ENCODE measurements around the gene ADRA2B.

DNA sequence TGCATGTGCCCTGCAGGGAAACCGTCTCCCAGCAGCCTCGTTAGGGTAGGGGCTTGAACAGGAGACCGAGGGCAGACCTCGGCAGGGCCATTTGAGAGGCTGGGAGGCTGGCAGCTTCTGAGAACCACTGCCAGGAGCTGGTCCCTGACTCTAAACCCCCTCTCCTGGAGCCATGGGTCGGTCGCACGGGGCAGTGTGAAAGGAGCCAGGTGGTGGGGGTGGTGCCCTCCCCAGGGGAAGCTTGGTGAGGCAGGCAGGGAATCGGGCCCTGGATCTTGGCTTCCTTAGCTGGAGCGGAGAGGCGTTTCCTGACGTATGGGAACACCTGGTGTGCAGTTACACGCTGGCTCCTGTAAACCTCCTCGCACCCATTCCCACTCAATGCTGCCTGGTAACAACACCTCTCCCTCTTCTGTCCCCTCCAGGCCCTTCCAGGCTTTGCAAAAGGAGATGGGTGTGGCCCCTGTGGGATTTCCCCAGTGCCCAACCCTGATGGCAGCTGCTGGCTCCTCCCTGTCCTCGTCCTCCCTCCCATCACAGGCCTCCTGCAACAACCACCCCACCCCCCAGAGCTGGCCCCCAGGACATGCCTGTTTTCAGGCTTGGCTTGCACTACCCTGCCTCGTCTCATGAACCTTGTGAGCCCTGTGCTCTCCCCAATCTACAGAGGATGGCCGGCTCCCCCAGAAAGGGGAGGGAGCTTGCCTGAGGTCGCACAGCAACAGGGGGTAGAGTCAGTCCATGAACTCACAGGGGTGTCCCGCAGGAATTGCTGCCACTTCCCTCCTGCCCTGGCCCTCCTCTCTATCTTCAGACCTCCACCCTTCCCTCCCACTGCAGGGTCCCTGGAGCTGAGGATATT lies 24.4 kb downstream of the ADRA2B start:
- TF ChIP-seq, protein P1, sequence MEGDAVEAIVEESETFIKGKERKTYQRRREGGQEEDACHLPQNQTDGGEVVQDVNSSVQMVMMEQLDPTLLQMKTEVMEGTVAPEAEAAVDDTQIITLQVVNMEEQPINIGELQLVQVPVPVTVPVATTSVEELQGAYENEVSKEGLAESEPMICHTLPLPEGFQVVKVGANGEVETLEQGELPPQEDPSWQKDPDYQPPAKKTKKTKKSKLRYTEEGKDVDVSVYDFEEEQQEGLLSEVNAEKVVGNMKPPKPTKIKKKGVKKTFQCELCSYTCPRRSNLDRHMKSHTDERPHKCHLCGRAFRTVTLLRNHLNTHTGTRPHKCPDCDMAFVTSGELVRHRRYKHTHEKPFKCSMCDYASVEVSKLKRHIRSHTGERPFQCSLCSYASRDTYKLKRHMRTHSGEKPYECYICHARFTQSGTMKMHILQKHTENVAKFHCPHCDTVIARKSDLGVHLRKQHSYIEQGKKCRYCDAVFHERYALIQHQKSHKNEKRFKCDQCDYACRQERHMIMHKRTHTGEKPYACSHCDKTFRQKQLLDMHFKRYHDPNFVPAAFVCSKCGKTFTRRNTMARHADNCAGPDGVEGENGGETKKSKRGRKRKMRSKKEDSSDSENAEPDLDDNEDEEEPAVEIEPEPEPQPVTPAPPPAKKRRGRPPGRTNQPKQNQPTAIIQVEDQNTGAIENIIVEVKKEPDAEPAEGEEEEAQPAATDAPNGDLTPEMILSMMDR (IDR thresholded peaks at IDR 0.05) = no peak
- TF ChIP-seq POLR2A (IDR thresholded peaks at IDR 0.05) = no peak

Data from upper lobe of left lung (tissue), 4 donors.